C4-2B (cell line): Measurements from ENCODE around the gene ZBTB16.
A peak's percentile ranks its signal among the peaks of the same experiment; 100 is the strongest.

Experiments
- H3K27ac ChIP-seq: fragments of 450-650 bp; 2 replicates; pipeline ENCODE4 v1.5.1; 2017
- CTCF ChIP-seq: fragments of 450-650 bp; conservative IDR thresholded peaks from 2 replicates; pipeline ENCODE4 v1.5.1; 2017; ENCODE audit warnings: mild to moderate bottlenecking
- ZFX ChIP-seq: fragments of 450-650 bp; IDR thresholded peaks from 2 replicates; pipeline ENCODE4 v1.6.1; 2017

ZBTB16 gene

GRCh38 chr11:114159320-114159719 is 99.8 kb downstream of the ZBTB16 start:
- peak overlapping the region; percentile 100 for H3K27ac ChIP-seq
- TF ChIP-seq ZFX = no peak
- TF ChIP-seq CTCF = no peak

DNA sequence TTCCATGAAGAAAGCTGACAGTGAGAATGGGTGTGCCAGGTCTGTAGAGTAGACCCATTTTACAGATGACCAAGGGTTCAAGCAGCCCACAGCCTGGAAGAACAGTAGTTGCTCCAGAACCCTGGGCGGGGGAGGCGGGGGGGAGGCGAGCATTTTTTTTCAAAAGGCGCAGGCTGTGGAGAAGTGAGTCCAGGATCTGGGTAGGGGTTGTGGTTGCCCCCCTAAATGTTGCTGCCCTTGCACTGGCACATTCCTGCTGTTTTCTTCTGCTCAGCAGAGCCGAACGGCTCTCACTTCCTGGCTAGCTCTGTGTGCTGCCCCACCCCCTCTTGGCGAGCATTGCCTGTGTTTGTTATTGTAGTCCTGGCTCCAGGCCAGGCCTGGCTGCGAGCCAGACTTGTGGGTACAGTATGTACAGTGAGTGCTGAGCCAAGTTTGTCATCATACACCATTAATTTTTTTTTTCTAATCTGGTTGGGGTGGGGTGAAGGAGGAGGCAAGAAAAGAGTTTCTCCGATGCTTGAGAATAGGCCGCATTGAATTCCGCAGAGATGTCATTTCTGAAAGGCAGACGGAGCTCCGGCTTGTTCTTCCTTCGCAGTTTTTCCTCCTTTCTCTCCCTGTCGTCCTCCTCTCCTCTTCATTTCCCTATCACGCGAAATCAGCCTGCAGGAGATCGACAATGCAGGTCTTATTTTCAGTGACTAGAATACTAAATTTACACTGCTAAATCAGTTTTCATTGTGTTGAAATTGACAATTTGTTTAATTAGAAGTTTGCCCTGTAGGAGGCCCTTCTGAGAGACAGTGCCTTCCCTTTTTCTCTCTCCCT is 100.5 kb downstream of the ZBTB16 start:
- H3K27ac ChIP-seq = peak overlapping the region; percentile 100
- TF ChIP-seq ZFX (no peak), CTCF (no peak)

DNA sequence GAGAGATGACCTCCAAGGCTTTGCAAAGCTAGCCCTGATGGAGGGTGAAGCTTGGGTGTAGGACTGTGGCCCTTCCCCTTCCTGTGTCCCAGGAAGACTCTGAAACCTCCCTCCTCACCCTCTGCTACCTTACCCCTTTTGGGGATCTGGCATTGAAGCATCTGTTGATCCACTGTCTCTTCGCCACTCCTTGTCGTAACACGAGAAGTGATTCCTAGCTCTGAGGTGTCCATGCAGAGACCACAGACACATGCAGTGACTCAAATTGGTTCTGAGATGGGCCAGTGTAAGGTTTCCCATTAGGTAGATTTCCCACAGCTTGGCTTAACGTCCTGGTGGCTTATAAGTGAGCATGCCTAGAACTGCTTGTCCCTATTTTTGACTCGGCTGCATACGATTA is 101.4 kb downstream of the ZBTB16 start:
- peak overlapping the region; percentile 100 for H3K27ac ChIP-seq
- TF ChIP-seq ZFX (no peak), CTCF (no peak)

DNA sequence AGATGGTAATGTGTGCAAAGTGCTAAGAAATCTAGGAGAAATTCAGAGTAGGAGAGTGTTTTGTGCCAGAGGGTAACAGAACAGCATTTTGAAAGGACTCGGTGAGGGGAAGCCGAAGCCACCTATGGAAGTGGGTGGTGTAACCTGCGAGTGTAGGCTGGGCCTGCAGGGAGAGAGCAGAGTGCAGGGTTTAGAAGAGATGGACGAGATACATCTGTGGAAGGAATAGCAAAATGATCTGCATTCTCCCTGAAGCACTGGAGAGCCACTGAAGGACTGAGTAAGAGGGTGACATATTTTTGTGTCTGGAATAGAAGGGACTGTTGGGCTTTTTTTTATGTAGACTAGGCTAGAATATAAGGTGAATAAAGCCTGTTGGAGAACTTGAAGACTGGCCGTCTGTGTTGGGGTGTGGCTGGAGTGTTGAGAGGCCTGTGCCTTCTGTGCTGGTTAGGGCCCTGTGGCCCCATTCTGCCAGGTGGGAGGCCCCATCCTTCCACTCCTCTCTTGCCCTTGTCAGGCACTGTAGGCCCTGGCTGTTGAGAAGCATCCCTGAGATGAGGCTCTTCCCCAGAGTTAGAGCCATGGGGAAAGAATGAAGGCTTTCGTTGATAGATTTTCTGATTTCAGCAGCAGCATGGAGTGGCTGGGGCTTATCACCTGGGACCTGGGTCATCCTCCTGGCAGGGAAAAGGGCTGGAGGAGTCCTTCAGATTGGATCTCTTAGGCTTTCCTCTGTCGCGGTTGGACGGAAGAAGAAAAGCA is 102.2 kb downstream of the ZBTB16 start:
- peak overlapping the region; percentile 100 for H3K27ac ChIP-seq
- TF ChIP-seq CTCF (no peak), ZFX (peak; percentile 43)

DNA sequence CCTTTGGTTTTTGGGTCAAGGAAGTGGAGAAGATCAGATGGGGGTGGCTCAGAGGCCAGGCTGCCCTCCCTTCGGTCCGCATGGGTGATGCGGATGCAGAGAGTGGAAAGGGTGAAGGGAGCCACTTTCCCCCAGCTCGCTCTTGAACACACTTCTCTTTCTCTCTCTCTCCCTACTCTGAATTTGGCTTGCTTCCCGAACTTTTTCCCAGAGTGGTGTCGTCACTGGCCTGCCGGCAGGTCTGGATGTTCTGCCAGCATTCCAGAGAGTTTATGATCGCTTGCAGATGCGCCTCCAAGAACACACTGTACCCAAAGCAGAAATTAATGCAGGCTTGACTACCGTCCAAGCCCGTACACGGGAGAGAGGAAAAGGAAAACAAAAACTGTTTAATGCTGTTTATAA is 103.2 kb downstream of the ZBTB16 start:
- peak overlapping the region; percentile 100 for H3K27ac ChIP-seq
- TF ChIP-seq ZFX = no peak
- TF ChIP-seq CTCF = no peak

DNA sequence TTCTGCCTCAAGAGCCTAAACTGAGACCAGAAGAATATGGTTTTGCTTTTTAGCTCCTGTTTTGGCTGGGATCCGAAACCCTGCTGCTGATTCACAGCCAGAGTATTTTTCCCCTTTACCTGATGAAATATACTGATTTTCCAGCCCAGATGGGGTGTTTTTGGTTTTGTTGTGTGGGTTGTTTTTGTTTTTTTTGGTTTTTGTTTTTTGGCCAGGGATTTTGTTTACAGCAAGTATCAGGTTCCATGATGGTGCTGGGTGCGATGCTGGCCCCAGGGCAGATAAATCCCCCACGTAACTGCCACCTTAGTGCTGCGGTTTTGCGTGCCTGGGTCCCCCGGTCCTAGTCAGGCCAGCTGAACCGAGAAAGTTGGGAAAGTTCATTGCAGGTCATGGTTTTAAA is 103.7 kb downstream of the ZBTB16 start:
- peak overlapping the region; percentile 100 for H3K27ac ChIP-seq
- TF ChIP-seq ZFX (no peak), CTCF (no peak)

GRCh38 chr11:114163830-114164401 is 104.4 kb downstream of the ZBTB16 start:
- H3K27ac ChIP-seq = peak overlapping the region; percentile 100
- no peak for TF ChIP-seq ZFX
- no peak for TF ChIP-seq CTCF
